Hepatocyte (in vitro differentiated cells): ENCODE results near the gene LRRC66.

ENCODE experiments used
- CTCF ChIP-seq: fragments of 200-600 bp; sonication (generic); IDR thresholded peaks from 2 replicates; pipeline ENCODE4 v1.5.1; 2016; ENCODE audit warnings: antibody characterized with exemption, mild to moderate bottlenecking; ENCODE audit not compliant: poor library complexity
- EZH2 ChIP-seq: fragments of 200-600 bp; sonication (generic); IDR thresholded peaks from 2 replicates; pipeline ENCODE4 v1.6.1; 2016; ENCODE audit warnings: antibody characterized with exemption, mild to moderate bottlenecking, borderline replicate concordance
- EZH2phosphoT487 ChIP-seq: fragments of 200-600 bp; sonication (generic); IDR thresholded peaks from one replicate; pipeline ENCODE4 v1.6.1; 2018; ENCODE audit warnings: antibody characterized with exemption, mild to moderate bottlenecking, low read depth, moderate library complexity; ENCODE audit not compliant: unreplicated experiment, severe bottlenecking

GRCh38 chr4:52051615-52052474 lies 31.7 kb upstream of the LRRC66 start:
- TF ChIP-seq EZH2, result no peak
- no peak for TF ChIP-seq CTCF
- no peak for TF ChIP-seq EZH2phosphoT487
